ENCODE results near the gene FSTL5. TPM values are rescaled to one million over a fixed set of nuclear protein-coding genes. Genes with fewer than 3 reads are reported as not detected.

The FSTL5 gene
- total and polyA plus RNA-seq, 9 donors, result 1.2 to 12.3 (median 2.8) TPM

DNA sequence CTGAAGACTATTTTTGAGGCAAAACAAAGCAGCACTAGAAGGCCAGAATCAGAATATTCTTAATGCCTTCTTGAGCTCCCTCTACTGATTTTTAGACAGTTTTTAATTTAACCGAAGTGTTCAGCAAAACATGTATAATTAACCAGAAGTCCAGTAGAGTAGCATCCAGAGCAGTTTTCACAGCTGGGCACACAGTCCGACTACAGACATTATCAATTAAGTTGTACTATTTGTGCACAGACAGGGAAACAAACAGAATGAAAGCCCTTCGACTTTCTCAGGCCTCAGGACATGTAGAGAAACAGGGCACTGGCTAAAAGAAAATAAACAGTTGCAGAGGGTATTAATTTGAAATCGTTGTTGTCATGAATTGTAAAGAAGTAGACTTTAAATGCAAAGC, 11.9 kb downstream of the FSTL5 start:
- H3K27me3 ChIP-seq (ENCODE audit: control insufficient read depth, insufficient read depth, low read length), result no peaks in the 10 kb centered on the region
- no peak overlapping the region for H3K4me3 ChIP-seq (ENCODE audit: low read length)
- no CpG with 5 or more reads among the region's 4 CpGs for WGBS (ENCODE audit: insufficient coverage)
- no peaks in the 10 kb centered on the region for H3K36me3 ChIP-seq (ENCODE audit: control insufficient read depth, insufficient read depth, low read length)
- no peak for DNase-seq
- no peak overlapping the region for H3K27ac ChIP-seq (ENCODE audit: low read length)
- H3K9me3 ChIP-seq (replicated peaks; ENCODE audit: control insufficient read depth, low read depth, low read length), result no peaks in the 10 kb centered on the region
- H3K4me1 ChIP-seq (ENCODE audit: control insufficient read depth, insufficient read depth, low read length), result no peaks in the 10 kb centered on the region

DNA sequence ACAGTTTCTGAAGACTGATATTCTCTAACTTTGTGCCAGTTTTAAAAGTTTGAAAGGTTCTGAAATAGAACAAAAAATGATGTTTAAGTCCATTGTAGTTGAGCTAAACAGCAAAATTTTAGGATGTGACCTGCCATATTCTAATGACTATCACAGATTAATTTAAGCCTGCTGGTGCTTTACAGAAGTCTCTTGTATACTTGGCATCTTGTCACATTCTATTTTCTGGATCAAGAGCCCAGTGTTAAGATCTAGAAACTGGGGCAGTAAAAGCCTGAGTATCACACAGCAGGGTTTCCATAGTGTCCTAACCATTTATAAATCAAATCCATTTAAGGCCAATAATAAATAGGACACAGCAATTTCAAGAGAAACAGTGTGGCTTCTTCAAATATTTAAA, 12.4 kb downstream of the FSTL5 start:
- no peaks in the 10 kb centered on the region for H3K27me3 ChIP-seq (ENCODE audit: control insufficient read depth, insufficient read depth, low read length)
- H3K9me3 ChIP-seq (replicated peaks; ENCODE audit: control insufficient read depth, low read depth, low read length), result no peaks in the 10 kb centered on the region
- H3K36me3 ChIP-seq (ENCODE audit: control insufficient read depth, insufficient read depth, low read length), result no peaks in the 10 kb centered on the region
- no peak for DNase-seq
- no peak overlapping the region for H3K27ac ChIP-seq (ENCODE audit: low read length)
- no peak overlapping the region for H3K4me3 ChIP-seq (ENCODE audit: low read length)
- no peaks in the 10 kb centered on the region for H3K4me1 ChIP-seq (ENCODE audit: control insufficient read depth, insufficient read depth, low read length)

DNA sequence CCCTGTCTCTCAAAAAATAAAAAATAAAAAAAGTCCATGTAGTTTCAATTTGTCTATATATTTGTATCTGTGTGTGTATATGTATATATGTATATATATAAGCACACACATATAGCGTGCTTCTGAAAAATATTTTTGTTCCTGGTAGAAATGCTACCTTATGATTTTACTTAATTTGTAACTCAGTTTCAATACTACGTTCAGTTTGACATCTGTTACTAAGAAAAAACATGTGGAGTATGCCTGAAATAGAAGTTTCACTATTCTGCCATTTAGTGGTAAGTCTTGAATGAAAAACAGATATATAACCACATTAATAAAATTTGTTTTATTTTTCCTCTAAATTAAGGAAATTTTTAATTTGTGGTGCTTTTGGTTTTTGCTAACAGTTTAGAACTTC, 14.2 kb downstream of the FSTL5 start:
- H3K4me3 ChIP-seq (ENCODE audit: low read length), result no peak overlapping the region
- WGBS (ENCODE audit: insufficient coverage), result no CpG with 5 or more reads among the region's 2 CpGs
- DNase-seq, result no peak
- no peaks in the 10 kb centered on the region for H3K9me3 ChIP-seq (replicated peaks; ENCODE audit: control insufficient read depth, low read depth, low read length)
- no peaks in the 10 kb centered on the region for H3K4me1 ChIP-seq (ENCODE audit: control insufficient read depth, insufficient read depth, low read length)
- no peaks in the 10 kb centered on the region for H3K27me3 ChIP-seq (ENCODE audit: control insufficient read depth, insufficient read depth, low read length)
- H3K27ac ChIP-seq (ENCODE audit: low read length), result no peak overlapping the region
- H3K36me3 ChIP-seq (ENCODE audit: control insufficient read depth, insufficient read depth, low read length), result no peaks in the 10 kb centered on the region

DNA sequence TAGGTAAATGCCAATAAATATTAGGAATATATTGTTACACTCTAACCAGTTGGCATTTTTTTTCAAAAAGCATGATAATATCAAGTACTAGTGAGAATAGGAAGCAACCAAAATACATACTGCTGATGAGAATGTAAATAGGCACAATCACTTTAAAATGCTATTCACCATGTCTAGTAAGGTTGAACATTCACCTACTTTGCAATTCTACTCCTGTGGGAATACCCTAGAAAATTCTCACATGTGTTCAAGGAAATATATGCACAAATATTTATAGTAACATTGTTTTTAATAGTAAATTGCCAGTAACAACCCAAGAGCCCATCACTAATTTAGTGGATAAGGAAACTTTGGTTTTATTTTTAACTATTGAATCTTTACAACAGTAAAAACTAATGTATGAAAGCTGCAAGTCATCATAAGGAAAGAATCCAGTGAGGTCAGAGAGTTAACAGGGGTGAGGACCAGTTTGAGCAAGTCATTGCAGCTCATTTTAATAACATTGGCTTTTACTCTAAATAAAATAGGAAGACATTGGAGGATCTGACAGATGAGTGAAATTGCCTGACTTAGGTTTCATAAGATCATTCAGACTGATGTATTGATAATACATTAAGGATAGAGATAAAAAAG, 23.6 kb downstream of the FSTL5 start:
- Histone ChIP-seq H3K4me3 (ENCODE audit: low read length) (no peak overlapping the region), H3K27me3 (ENCODE audit: control insufficient read depth, insufficient read depth, low read length) (no peaks in the 10 kb centered on the region), H3K36me3 (ENCODE audit: control insufficient read depth, insufficient read depth, low read length) (no peaks in the 10 kb centered on the region), H3K9me3 (replicated peaks; ENCODE audit: control insufficient read depth, low read depth, low read length) (no peaks in the 10 kb centered on the region), H3K27ac (ENCODE audit: low read length) (no peak overlapping the region), H3K4me1 (ENCODE audit: control insufficient read depth, insufficient read depth, low read length) (no peaks in the 10 kb centered on the region)
- no peak for DNase-seq

DNA sequence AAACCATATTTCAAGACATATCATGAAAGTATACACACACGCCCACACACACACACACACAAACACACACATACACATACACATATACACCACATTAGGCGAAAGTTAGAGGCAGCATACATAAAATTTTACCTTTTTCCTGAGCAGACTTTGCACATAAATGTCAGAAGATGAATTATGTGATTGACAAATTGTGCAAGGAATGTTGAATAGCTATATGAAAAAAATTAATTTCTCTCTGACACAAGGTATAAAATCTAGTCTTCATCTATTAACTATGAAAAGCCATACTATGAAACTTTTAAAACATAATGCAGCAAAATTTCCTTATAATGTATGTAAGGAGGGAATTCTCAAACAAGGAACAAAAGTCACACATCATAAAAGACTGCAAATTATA, 24.4 kb downstream of the FSTL5 start:
- Histone ChIP-seq H3K4me1 (ENCODE audit: control insufficient read depth, insufficient read depth, low read length) (no peaks in the 10 kb centered on the region), H3K4me3 (ENCODE audit: low read length) (no peak overlapping the region), H3K27me3 (ENCODE audit: control insufficient read depth, insufficient read depth, low read length) (no peaks in the 10 kb centered on the region), H3K36me3 (ENCODE audit: control insufficient read depth, insufficient read depth, low read length) (no peaks in the 10 kb centered on the region), H3K9me3 (replicated peaks; ENCODE audit: control insufficient read depth, low read depth, low read length) (no peaks in the 10 kb centered on the region), H3K27ac (ENCODE audit: low read length) (no peak overlapping the region)
- no CpG with 5 or more reads among the region's 2 CpGs for WGBS (ENCODE audit: insufficient coverage)
- no peak for DNase-seq

DNA sequence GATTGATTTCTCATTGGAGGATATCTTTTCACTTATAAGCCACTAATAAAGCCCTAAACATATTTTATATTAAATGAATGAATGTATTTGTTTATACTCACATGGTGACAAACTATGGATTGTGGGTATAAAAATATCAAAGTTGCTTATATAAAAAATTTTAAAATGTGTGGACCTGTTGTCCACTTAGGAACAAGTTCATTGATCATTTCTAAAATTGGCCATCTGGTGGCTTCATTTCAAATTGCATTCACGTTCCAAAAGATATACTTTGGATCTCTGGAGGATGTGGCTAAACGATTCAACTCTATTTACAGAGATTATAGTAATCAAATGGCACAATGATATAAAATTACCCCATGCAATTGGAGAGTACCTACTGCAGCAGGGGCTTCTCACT, 32.5 kb downstream of the FSTL5 start:
- Histone ChIP-seq H3K27me3 (ENCODE audit: control insufficient read depth, insufficient read depth, low read length) (no peaks in the 10 kb centered on the region), H3K36me3 (ENCODE audit: control insufficient read depth, insufficient read depth, low read length) (no peaks in the 10 kb centered on the region), H3K4me3 (ENCODE audit: low read length) (no peak overlapping the region), H3K9me3 (replicated peaks; ENCODE audit: control insufficient read depth, low read depth, low read length) (no peaks in the 10 kb centered on the region), H3K27ac (ENCODE audit: low read length) (no peak overlapping the region), H3K4me1 (ENCODE audit: control insufficient read depth, insufficient read depth, low read length) (no peaks in the 10 kb centered on the region)
- no CpG with 5 or more reads among the region's 2 CpGs for WGBS (ENCODE audit: insufficient coverage)
- DNase-seq, result no peak

DNA sequence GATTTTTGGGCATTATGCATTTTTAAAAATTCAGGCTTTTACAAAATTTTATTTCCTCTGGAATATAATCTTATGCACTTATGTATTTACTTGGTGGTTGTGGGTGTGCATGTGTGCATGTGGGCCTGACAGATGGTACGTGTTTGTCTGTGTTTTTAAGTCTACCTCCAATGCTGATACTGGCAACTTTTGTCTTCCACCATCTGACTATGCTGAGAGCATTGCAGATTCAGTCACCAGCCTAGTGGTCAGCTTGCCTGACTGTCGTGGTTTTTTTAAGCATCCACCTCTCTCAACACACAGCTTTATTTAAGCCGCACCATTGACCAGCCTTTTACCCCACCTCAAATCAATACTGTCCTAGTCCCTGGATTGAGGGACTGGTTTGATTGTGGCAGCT, 37.1 kb downstream of the FSTL5 start:
- no peak for DNase-seq
- Histone ChIP-seq H3K4me1 (ENCODE audit: control insufficient read depth, insufficient read depth, low read length) (no peaks in the 10 kb centered on the region), H3K27me3 (ENCODE audit: control insufficient read depth, insufficient read depth, low read length) (no peaks in the 10 kb centered on the region), H3K27ac (ENCODE audit: low read length) (no peak overlapping the region), H3K9me3 (replicated peaks; ENCODE audit: control insufficient read depth, low read depth, low read length) (no peaks in the 10 kb centered on the region), H3K36me3 (ENCODE audit: control insufficient read depth, insufficient read depth, low read length) (no peaks in the 10 kb centered on the region), H3K4me3 (ENCODE audit: low read length) (no peak overlapping the region)
- whole genome bisulfite sequencing (ENCODE audit: insufficient coverage), result no CpG with 5 or more reads among the region's 3 CpGs

DNA sequence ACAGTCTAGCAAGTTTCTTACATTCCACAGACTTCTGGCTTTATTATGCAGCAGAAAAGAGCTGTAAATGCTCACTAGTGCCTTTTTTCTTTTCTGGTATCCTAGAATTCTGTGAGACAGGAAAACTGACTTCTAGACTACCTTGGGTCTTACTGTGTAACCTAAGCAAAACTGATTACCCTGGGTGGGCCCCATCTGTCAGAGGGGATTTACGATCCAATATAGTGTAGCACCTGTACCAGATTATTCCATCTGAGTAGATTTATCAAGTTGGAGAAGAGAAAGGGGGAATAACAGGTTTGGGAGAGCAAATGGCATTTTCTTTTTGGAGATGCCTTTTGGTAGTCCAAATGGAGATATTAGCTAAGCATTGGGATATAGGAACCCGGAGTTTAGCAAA, 46.7 kb downstream of the FSTL5 start:
- Histone ChIP-seq H3K27me3 (ENCODE audit: control insufficient read depth, insufficient read depth, low read length) (no peaks in the 10 kb centered on the region), H3K27ac (ENCODE audit: low read length) (no peak overlapping the region), H3K9me3 (replicated peaks; ENCODE audit: control insufficient read depth, low read depth, low read length) (no peaks in the 10 kb centered on the region), H3K36me3 (ENCODE audit: control insufficient read depth, insufficient read depth, low read length) (no peaks in the 10 kb centered on the region), H3K4me3 (ENCODE audit: low read length) (no peak overlapping the region), H3K4me1 (ENCODE audit: control insufficient read depth, insufficient read depth, low read length) (no peaks in the 10 kb centered on the region)
- no peak for DNase-seq
- WGBS (ENCODE audit: insufficient coverage), result no CpG with 5 or more reads among the region's 2 CpGs

DNA sequence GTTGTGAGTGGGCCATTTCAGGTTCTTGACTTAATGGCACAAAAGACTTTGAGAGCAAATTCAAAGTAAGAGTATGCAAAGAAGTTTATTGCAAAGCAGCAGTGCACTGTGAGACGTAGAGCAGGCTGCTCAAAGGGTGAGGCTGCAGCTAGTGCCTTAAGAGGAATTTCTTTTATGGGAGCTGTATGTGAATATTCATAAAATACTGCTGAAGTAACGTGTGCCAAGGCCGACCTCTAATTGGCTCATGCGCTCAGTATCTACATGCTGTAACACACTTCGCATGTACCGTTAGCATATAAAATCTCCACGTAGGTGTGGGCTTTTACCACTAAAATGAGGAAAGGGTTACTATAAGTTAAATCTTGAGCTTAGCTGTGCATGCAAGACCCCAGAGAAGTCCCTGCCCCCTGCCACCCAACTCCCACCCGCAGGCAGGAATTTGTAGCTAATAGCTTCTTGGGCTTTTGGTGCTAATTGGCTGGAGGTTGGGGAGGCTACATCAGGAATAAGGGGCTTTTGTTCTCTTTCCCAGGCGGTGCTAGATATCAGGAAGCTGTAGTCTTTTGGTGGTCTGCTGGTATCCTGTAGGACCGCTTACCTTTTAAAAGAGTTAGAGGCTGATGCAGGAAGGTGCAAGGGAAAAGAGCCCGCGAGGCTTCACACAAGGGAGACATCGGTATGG, 47.6 kb downstream of the FSTL5 start:
- no peaks in the 10 kb centered on the region for H3K36me3 ChIP-seq (ENCODE audit: control insufficient read depth, insufficient read depth, low read length)
- no peak overlapping the region for H3K4me3 ChIP-seq (ENCODE audit: low read length)
- 49% methylated on average over 2 of the region's 13 CpGs for WGBS (ENCODE audit: insufficient coverage)
- H3K27me3 ChIP-seq (ENCODE audit: control insufficient read depth, insufficient read depth, low read length), result no peaks in the 10 kb centered on the region
- no peak overlapping the region for H3K27ac ChIP-seq (ENCODE audit: low read length)
- no peaks in the 10 kb centered on the region for H3K9me3 ChIP-seq (replicated peaks; ENCODE audit: control insufficient read depth, low read depth, low read length)
- no peaks in the 10 kb centered on the region for H3K4me1 ChIP-seq (ENCODE audit: control insufficient read depth, insufficient read depth, low read length)
- DNase-seq, result peak; percentile 11

DNA sequence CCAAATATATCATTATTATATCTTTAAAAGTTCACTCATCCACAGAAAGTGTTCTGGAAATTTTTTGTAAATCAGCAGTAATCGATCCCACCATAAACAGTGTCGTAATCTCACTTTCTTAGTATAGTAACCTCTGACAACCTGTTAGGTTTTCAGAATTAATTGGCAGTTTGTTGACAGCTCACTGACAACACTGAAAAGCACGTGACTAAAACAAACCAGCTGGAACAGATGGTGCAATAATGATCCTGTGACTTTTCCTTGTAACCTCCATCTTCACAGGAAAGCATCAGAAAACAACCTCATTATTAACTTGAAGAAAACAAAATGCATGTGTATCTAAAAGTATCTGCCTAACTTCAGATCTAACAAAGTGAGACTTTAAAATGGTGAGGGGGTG, 48.5 kb downstream of the FSTL5 start:
- no peak for DNase-seq
- no peaks in the 10 kb centered on the region for H3K36me3 ChIP-seq (ENCODE audit: control insufficient read depth, insufficient read depth, low read length)
- WGBS (ENCODE audit: insufficient coverage), result no CpG with 5 or more reads among the region's 3 CpGs
- H3K4me3 ChIP-seq (ENCODE audit: low read length), result no peak overlapping the region
- no peaks in the 10 kb centered on the region for H3K4me1 ChIP-seq (ENCODE audit: control insufficient read depth, insufficient read depth, low read length)
- H3K9me3 ChIP-seq (replicated peaks; ENCODE audit: control insufficient read depth, low read depth, low read length), result no peaks in the 10 kb centered on the region
- no peaks in the 10 kb centered on the region for H3K27me3 ChIP-seq (ENCODE audit: control insufficient read depth, insufficient read depth, low read length)
- H3K27ac ChIP-seq (ENCODE audit: low read length), result no peak overlapping the region

DNA sequence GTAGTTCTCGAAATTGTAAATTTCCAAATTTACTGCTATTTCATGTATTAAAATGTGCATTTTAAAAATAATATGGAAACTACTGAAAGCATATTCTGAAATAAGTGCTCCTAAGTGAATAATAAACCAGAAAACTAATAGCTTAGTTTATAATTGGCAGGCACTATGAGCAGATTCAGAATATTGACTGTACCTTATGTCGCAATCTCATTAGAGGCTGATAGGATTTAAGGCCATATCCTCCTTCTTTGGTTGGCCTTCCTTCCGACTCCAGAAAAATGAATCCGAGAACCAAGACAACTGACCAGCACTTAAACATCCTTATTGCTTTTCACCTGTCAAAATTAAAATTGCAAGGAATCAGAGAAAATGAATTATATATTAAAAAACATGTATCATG, 52.7 kb downstream of the FSTL5 start:
- H3K36me3 ChIP-seq (ENCODE audit: control insufficient read depth, insufficient read depth, low read length), result no peaks in the 10 kb centered on the region
- WGBS (ENCODE audit: insufficient coverage), result 80% methylated on average over 1 of the region's 4 CpGs
- no peak for DNase-seq
- H3K4me3 ChIP-seq (ENCODE audit: low read length), result no peak overlapping the region
- H3K4me1 ChIP-seq (ENCODE audit: control insufficient read depth, insufficient read depth, low read length), result no peaks in the 10 kb centered on the region
- no peak overlapping the region for H3K27ac ChIP-seq (ENCODE audit: low read length)
- no peaks in the 10 kb centered on the region for H3K9me3 ChIP-seq (replicated peaks; ENCODE audit: control insufficient read depth, low read depth, low read length)
- H3K27me3 ChIP-seq (ENCODE audit: control insufficient read depth, insufficient read depth, low read length), result no peaks in the 10 kb centered on the region
